Measurements from ENCODE around the gene SLC2A1.

The SLC2A1 gene

DNA sequence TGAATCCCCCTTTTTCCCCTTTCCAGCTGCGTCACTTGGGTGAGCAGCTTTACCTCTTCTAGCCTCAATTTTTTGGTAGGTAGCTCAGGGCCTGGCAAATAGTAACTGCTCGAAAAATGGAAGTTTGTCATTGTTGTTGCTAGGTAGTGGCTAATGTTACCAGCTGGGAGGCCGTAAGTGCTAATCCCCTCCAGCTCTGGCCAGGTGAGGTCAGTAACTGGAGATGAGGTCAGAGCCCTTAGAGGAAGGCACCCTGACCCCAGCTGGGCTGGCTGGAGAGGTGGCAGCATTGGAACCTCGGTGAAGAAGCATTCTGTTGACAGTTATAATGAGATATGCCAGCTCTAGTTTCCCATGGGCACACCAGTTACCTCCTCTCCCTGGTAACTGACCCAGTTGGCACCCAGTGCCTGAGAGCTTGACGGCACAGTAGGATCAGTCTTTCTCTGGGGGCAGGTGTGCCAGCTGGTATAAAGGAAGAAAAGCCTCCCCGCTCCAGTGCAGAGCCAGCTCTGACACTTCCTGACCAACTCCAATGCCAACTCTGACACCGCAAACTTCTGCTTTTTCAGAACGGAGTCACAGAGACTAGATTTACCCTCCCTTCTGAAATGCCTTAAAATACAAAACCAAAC lies 35.0 kb upstream of the SLC2A1 start:
- no peak overlapping the region for H3K27ac Mint-ChIP-seq
- TF ChIP-seq, protein P1, sequence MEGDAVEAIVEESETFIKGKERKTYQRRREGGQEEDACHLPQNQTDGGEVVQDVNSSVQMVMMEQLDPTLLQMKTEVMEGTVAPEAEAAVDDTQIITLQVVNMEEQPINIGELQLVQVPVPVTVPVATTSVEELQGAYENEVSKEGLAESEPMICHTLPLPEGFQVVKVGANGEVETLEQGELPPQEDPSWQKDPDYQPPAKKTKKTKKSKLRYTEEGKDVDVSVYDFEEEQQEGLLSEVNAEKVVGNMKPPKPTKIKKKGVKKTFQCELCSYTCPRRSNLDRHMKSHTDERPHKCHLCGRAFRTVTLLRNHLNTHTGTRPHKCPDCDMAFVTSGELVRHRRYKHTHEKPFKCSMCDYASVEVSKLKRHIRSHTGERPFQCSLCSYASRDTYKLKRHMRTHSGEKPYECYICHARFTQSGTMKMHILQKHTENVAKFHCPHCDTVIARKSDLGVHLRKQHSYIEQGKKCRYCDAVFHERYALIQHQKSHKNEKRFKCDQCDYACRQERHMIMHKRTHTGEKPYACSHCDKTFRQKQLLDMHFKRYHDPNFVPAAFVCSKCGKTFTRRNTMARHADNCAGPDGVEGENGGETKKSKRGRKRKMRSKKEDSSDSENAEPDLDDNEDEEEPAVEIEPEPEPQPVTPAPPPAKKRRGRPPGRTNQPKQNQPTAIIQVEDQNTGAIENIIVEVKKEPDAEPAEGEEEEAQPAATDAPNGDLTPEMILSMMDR (IDR thresholded peaks at IDR 0.05; ENCODE audit: unreplicated experiment in 3 of 3) = no peak
- no peaks in the 10 kb centered on the region for H3K9me3 Mint-ChIP-seq
- H3K27me3 Mint-ChIP-seq (ENCODE audit: low read depth) = peaks cover 4% of the 10 kb centered on the region
- no peak overlapping the region for H3K4me3 Mint-ChIP-seq
- no peaks in the 10 kb centered on the region for H3K4me1 Mint-ChIP-seq
- H3K36me3 Mint-ChIP-seq (ENCODE audit: low read depth) = no peaks in the 10 kb centered on the region

GRCh38 chr1:42992054-42992571 lies 33.4 kb upstream of the SLC2A1 start:
- Mint-ChIP-seq H3K36me3 (ENCODE audit: low read depth) (no peaks in the 10 kb centered on the region), H3K27me3 (ENCODE audit: low read depth) (peaks cover 4% of the 10 kb centered on the region), H3K27ac (peak overlapping the region in 1 of 3 experiments; percentile 53), H3K4me3 (no peak overlapping the region), H3K9me3 (no peaks in the 10 kb centered on the region), H3K4me1 (no peaks in the 10 kb centered on the region)
- TF ChIP-seq, protein P1 (IDR thresholded peaks at IDR 0.05; ENCODE audit: unreplicated experiment in 3 of 3) = no peak

DNA sequence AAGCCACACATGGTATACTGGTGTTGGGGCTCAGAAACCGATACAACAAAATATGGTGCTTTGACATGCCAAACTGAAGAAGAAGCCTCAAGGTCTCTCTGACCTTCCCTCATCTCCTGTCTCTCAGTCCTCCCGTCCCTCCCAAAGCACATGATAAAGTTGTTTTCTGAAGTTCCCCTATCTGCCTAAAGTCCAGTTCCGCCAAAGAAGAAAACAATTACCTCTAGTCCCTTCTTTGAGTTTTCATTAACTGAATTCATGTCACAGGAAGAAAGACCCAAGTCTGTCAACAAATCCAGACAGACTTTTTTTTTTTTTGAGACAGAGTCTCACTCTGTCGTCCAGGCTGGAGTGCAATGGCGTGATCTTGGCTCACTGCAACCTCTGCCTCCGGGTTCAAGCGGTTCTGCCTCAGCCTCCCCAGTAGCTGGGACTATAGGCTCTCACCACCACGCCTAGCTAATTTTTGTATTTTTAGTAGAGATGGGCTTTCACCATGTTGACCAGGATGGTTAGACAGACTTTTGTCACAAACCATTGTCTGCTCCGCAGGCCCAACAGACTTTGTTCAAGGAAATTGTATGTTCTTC lies 32.2 kb upstream of the SLC2A1 start:
- TF ChIP-seq, protein P1 (IDR thresholded peaks at IDR 0.05; ENCODE audit: unreplicated experiment in 3 of 3) = no peak
- H3K4me3 Mint-ChIP-seq = no peak overlapping the region

GRCh38 chr1:42983693-42984092 lies 25.0 kb upstream of the SLC2A1 start:
- Mint-ChIP-seq H3K9me3 (no peaks in the 10 kb centered on the region), H3K27me3 (ENCODE audit: low read depth) (no peaks in the 10 kb centered on the region), H3K36me3 (ENCODE audit: low read depth) (no peaks in the 10 kb centered on the region), H3K4me1 (peaks cover 23% of the 10 kb centered on the region), H3K4me3 (no peak overlapping the region), H3K27ac (peak overlapping the region; percentile 25 to 64 (median 26))
- TF ChIP-seq, protein P1 (IDR thresholded peaks at IDR 0.05; ENCODE audit: unreplicated experiment in 3 of 3) = no peak

More for the DNA sequence above, 32.2 kb upstream of the SLC2A1 start:
- Mint-ChIP-seq H3K4me1 (no peaks in the 10 kb centered on the region), H3K36me3 (ENCODE audit: low read depth) (no peaks in the 10 kb centered on the region), H3K27ac (peak overlapping the region in 1 of 3 experiments; percentile 77), H3K9me3 (no peaks in the 10 kb centered on the region), H3K27me3 (ENCODE audit: low read depth) (peaks cover 4% of the 10 kb centered on the region)

DNA sequence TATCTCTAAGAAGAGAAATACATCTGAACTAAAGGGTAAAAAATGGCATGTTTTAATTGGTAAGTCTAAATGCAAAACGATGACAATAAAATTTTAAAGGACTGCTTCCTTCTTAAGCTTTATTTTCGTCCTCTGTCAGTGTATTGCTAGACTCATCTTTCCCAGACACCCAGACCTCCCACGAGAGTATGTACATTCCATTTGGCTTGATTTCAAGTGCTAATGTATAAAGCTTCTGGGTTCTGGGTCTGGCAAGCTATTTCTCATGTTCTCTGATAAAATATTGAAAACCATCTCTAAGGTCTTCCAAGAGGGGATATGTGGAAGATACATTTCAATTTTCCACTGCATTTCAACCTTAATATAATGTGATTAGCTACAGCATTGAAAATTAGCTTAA lies 24.6 kb upstream of the SLC2A1 start:
- Mint-ChIP-seq H3K4me3 (no peak overlapping the region), H3K27me3 (ENCODE audit: low read depth) (peaks cover under 1% of the 10 kb centered on the region), H3K9me3 (no peaks in the 10 kb centered on the region), H3K27ac (peak overlapping the region; percentile 25 to 64 (median 26)), H3K36me3 (ENCODE audit: low read depth) (no peaks in the 10 kb centered on the region), H3K4me1 (peaks cover 23% of the 10 kb centered on the region)
- TF ChIP-seq, protein P1 (IDR thresholded peaks at IDR 0.05; ENCODE audit: unreplicated experiment in 3 of 3) = no peak
